H1 (cell line): ENCODE results near the gene ARPC2. TPM values are rescaled to one million over a fixed set of nuclear protein-coding genes. Genes with fewer than 3 reads are reported as not detected.

ENCODE experiments used
- CTCF ChIA-PET: fragments of 300-600 bp; sonication (Branson Sonifier 250); formaldehyde crosslinking; loops from one replicate; lab custom pipeline; 2021; ENCODE audit not compliant: partially characterized antibody; lab: Charles Lee
- POLR2A ChIA-PET: fragments of 300-600 bp; sonication (Branson Sonifier 250); formaldehyde crosslinking; loops from one replicate; lab custom pipeline; 2021; ENCODE audit warnings: inconsistent platforms; ENCODE audit not compliant: partially characterized antibody; lab: Charles Lee
- DNase-seq, 2 experiments: peaks; one replicate each; pipeline versions ENCODE4 v3.0.0 to v3.0.0-alpha.2; 2010 to 2022; ENCODE audit warnings: low spot score in 2 of 2, low read depth in 1 of 2, mixed read lengths in 1 of 2
- FAIRE-seq: peaks from 2 replicates; lab custom pipeline; 2011; peaks lifted over from hg19 to GRCh38; lab: Jason Lieb, UNC
- H2AFZ ChIP-seq: 2 replicates; pipeline ENCODE4 v1.8.1; 2012; ENCODE audit warnings: low read length, inconsistent platforms
- H2AK5ac ChIP-seq: 2 replicates; pipeline ENCODE4 v1.6.1; 2013; ENCODE audit warnings: low read depth, low read length
- H2BK120ac ChIP-seq: replicated peaks from 2 replicates; pipeline ENCODE3; 2013; ENCODE audit warnings: low read depth, low read length, inconsistent platforms
- H2BK12ac ChIP-seq: 2 replicates; pipeline ENCODE4 v1.6.1; 2013; ENCODE audit warnings: low read depth, low read length
- H2BK15ac ChIP-seq: 2 replicates; pipeline ENCODE4 v1.6.1; 2013; ENCODE audit warnings: low read length
- H2BK20ac ChIP-seq: 2 replicates; pipeline ENCODE4 v1.6.1; 2013; ENCODE audit warnings: low read length
- H2BK5ac ChIP-seq: 2 replicates; pipeline ENCODE4 v1.6.1; 2013; ENCODE audit warnings: low read depth, low read length
- H3K14ac ChIP-seq: 2 replicates; pipeline ENCODE4 v1.6.1; 2013; ENCODE audit warnings: inconsistent platforms; ENCODE audit not compliant: insufficient read length
- H3K18ac ChIP-seq: 2 replicates; pipeline ENCODE4 v1.6.1; 2013; ENCODE audit warnings: low read length; ENCODE audit errors: extremely low read depth
- H3K23ac ChIP-seq: 2 replicates; pipeline ENCODE4 v1.6.1; 2013; ENCODE audit warnings: inconsistent platforms; ENCODE audit not compliant: insufficient read length
- H3K23me2 ChIP-seq: 2 replicates; pipeline ENCODE4 v1.6.1; 2013; ENCODE audit warnings: low read depth, low read length
- H3K27ac ChIP-seq: 2 replicates; pipeline ENCODE4 v1.6.1; 2011; ENCODE audit warnings: low read depth, low read length, inconsistent platforms
- H3K27me3 ChIP-seq, 4 experiments: replicated peaks in 1 of 4; 1 replicate in 1 of 4; 2 replicates in 3 of 4; pipeline versions ENCODE4 v1.6.1 to v1.8.1; 2011 to 2013; ENCODE audit warnings: low read length in 3 of 4, mild to moderate bottlenecking in 3 of 4, inconsistent platforms in 2 of 4, mixed read lengths in 2 of 4, moderate library complexity in 1 of 4; ENCODE audit not compliant: control insufficient read depth in 3 of 4, insufficient read depth in 3 of 4; ENCODE audit errors: extremely low read depth in 1 of 4
- H3K36me3 ChIP-seq, 4 experiments: 2 replicates each; pipeline versions ENCODE4 v1.6.1 to v1.8.1; 2011 to 2013; ENCODE audit warnings: mild to moderate bottlenecking in 4 of 4, low read length in 3 of 4, moderate library complexity in 2 of 4, control low read depth in 1 of 4, inconsistent platforms in 1 of 4; ENCODE audit not compliant: insufficient read depth in 4 of 4, control insufficient read depth in 2 of 4
- H3K4ac ChIP-seq: replicated peaks from 2 replicates; pipeline ENCODE3; 2013; ENCODE audit warnings: low read length, low read depth, mixed read lengths, inconsistent platforms; ENCODE audit not compliant: insufficient read length
- H3K4me1 ChIP-seq, 4 experiments: replicated peaks in 1 of 4; 1 replicate in 1 of 4; 2 replicates in 3 of 4; pipeline versions ENCODE4 v1.6.1 to v1.8.1; 2011 to 2013; ENCODE audit warnings: low read length in 3 of 4, inconsistent platforms in 2 of 4, mixed read lengths in 1 of 4; ENCODE audit not compliant: insufficient read depth in 4 of 4, control insufficient read depth in 3 of 4
- H3K4me2 ChIP-seq, 2 experiments: 2 replicates each; pipeline versions ENCODE4 v1.6.1 to v1.8.1; 2011 to 2013; ENCODE audit warnings: low read depth in 2 of 2, low read length in 2 of 2, control low read depth in 1 of 2, inconsistent platforms in 1 of 2, mild to moderate bottlenecking in 1 of 2; ENCODE audit not compliant: insufficient read depth in 1 of 2
- H3K4me3 ChIP-seq, 4 experiments: fragments of 200-600, 300-600 bp in 1 of 4; sonication (generic), shearing (Covaris generic), sonication (Bioruptor Twin) in 1 of 4; 2 replicates each; pipeline versions ENCODE4 v1.5.1 to v1.8.1; 2011 to 2016; ENCODE audit warnings: low read length in 4 of 4, low read depth in 3 of 4, control low read depth in 2 of 4, inconsistent platforms in 2 of 4, mild to moderate bottlenecking in 2 of 4, mixed read lengths in 1 of 4, moderate library complexity in 1 of 4; ENCODE audit not compliant: insufficient read depth in 2 of 4; ENCODE audit errors: extremely low read depth in 1 of 4
- H3K56ac ChIP-seq: replicated peaks from 2 replicates; pipeline ENCODE3; 2013; ENCODE audit warnings: low read depth, mild to moderate bottlenecking, mixed read lengths, low read length, inconsistent platforms; ENCODE audit not compliant: insufficient read length
- H3K79me1 ChIP-seq: 2 replicates; pipeline ENCODE4 v1.6.1; 2013; ENCODE audit warnings: low read depth, low read length, control low read depth
- H3K79me2 ChIP-seq, 2 experiments: 2 replicates each; pipeline versions ENCODE4 v1.6.1 to v1.8.1; 2012 to 2013; ENCODE audit warnings: low read length in 2 of 2, mild to moderate bottlenecking in 2 of 2, inconsistent platforms in 1 of 2; ENCODE audit not compliant: insufficient read depth in 2 of 2, control insufficient read depth in 1 of 2
- H3K9ac ChIP-seq, 4 experiments: replicated peaks in 1 of 4; 1 replicate in 1 of 4; 2 replicates in 3 of 4; pipeline versions ENCODE4 v1.6.1 to v1.8.1; 2011 to 2013; ENCODE audit warnings: low read depth in 3 of 4, low read length in 3 of 4, control low read depth in 2 of 4, mild to moderate bottlenecking in 2 of 4, moderate library complexity in 2 of 4, inconsistent platforms in 1 of 4; ENCODE audit errors: extremely low read depth in 1 of 4
- H3K9me3 ChIP-seq, 2 experiments: 2 replicates each; pipeline versions ENCODE4 v1.6.1 to v1.8.1; 2012 to 2013; ENCODE audit warnings: mild to moderate bottlenecking in 2 of 2, moderate library complexity in 2 of 2, control low read depth in 1 of 2, inconsistent platforms in 1 of 2, low read depth in 1 of 2, low read length in 1 of 2, mixed read lengths in 1 of 2; ENCODE audit not compliant: insufficient read depth in 2 of 2
- H4K20me1 ChIP-seq, 2 experiments: replicated peaks in 1 of 2; 2 replicates each; pipeline versions ENCODE3 to v1.8.1; 2011 to 2013; ENCODE audit warnings: inconsistent platforms in 2 of 2, low read length in 2 of 2, mild to moderate bottlenecking in 1 of 2; ENCODE audit not compliant: insufficient read depth in 2 of 2, control insufficient read depth in 1 of 2
- H4K5ac ChIP-seq: 2 replicates; pipeline ENCODE4 v1.6.1; 2013; ENCODE audit warnings: low read length, low read depth, mixed read lengths, inconsistent platforms; ENCODE audit not compliant: insufficient read length
- H4K8ac ChIP-seq: 2 replicates; pipeline ENCODE4 v1.8.0; 2013; ENCODE audit warnings: mild to moderate bottlenecking, moderate library complexity, low read length, inconsistent platforms; ENCODE audit not compliant: insufficient read depth; ENCODE audit errors: extremely low read depth
- H4K91ac ChIP-seq: replicated peaks from 2 replicates; pipeline ENCODE3; 2013; ENCODE audit warnings: low read length, mixed read lengths, inconsistent platforms; ENCODE audit not compliant: insufficient read length
- BCL11A ChIP-seq, 2 experiments: IDR thresholded peaks; one replicate each; pipeline ENCODE4 v1.6.1; 2011; ENCODE audit warnings: low read depth in 2 of 2, low read length in 2 of 2, mild to moderate bottlenecking in 2 of 2
- BRCA1 ChIP-seq: IDR thresholded peaks from 2 replicates; pipeline ENCODE4 v1.6.1; 2012; ENCODE audit warnings: low read depth, low read length, improper control_type of control experiment
- CBX8 ChIP-seq: fragments of 300-800, 300-1000 bp; sonication (generic); IDR thresholded peaks from 2 replicates; pipeline ENCODE4 v1.7.1; 2016; ENCODE audit warnings: low read depth, low read length, borderline replicate concordance
- HDAC2 ChIP-seq, 2 experiments: fragments of 300-600 bp in 1 of 2; sonication (generic) in 1 of 2; IDR thresholded peaks; 2 replicates each; pipeline ENCODE4 v1.6.1; 2011 to 2012; ENCODE audit warnings: low read depth in 2 of 2, low read length in 2 of 2, mild to moderate bottlenecking in 2 of 2, moderate library complexity in 2 of 2, borderline replicate concordance in 1 of 2, inconsistent platforms in 1 of 2
- KDM5A ChIP-seq: fragments of 200-600 bp; IDR thresholded peaks from 2 replicates; pipeline ENCODE4 v1.7.1; 2012; ENCODE audit warnings: mild to moderate bottlenecking, low read length, inconsistent platforms, mixed read lengths
- POU5F1 ChIP-seq: IDR thresholded peaks from 2 replicates; pipeline ENCODE4 v1.6.1; 2011; ENCODE audit warnings: low read depth, mild to moderate bottlenecking, low read length, moderate library complexity
- RXRA ChIP-seq: IDR thresholded peaks from 2 replicates; pipeline ENCODE4 v1.6.1; 2011; ENCODE audit warnings: low read depth, mild to moderate bottlenecking, low read length, moderate library complexity; ENCODE audit not compliant: insufficient read depth
- WGBS, 2 experiments: shearing (Covaris generic) in 1 of 2; methylation state at CpG; one replicate each; pipeline versions ENCODE4 v1.1.6 to v1.1.7; 2013 to 2015; ENCODE audit warnings: low lambda C conversion rate in 2 of 2, mixed read lengths in 2 of 2, inconsistent platforms in 1 of 2, low coverage in 1 of 2, missing lambda C conversion rate in 1 of 2; ENCODE audit not compliant: insufficient replicate concordance in 2 of 2, insufficient coverage in 1 of 2, insufficient read length in 1 of 2; ENCODE audit errors: extremely low coverage in 1 of 2, missing lambda C conversion rate in 1 of 2; 5-methylcytosine and 5-hydroxymethylcytosine counted together
- polyA plus RNA-seq, 7 experiments: library from polyadenylated mRNA; depleted of rRNA in 3 of 7; stranded (reverse) in 5 of 7; unstranded in 2 of 7; fragments of >200 nt in 5 of 7; fragments of 200-250 nt in 2 of 7; gene quantifications; 1 replicate in 5 of 7; 2 replicates in 1 of 7; 4 replicates in 1 of 7; pipeline versions ENCODE4 v1.2.1 to v1.2.3, GENCODE V29; 2011 to 2013; ENCODE audit warnings: missing spikeins in 2 of 7, mixed read lengths in 2 of 7
- total RNA-seq: library from RNA; stranded (reverse); fragmentation: NEBNext Ultra II Directional; extraction: Animal tissue kit (Norgen Biotek cat#: 25700); gene quantifications from 2 replicates; pipeline ENCODE4 v1.2.1, GENCODE V29; 2021

The ARPC2 gene
- total and polyA plus RNA-seq, 2 of the 8 experiments (the other 6 are each of a cell fraction or from before 2014, with no cell fraction given) = 174 to 195 TPM

GRCh38 chr2:218187296-218188015 is 29.5 kb upstream of the ARPC2 start:
- TF ChIP-seq CBX8 (no peak), POU5F1 (no peak), BCL11A (IDR thresholded peaks at IDR 0.05; ENCODE audit: low read depth in 2 of 2, low read length in 2 of 2) (no peak), KDM5A (no peak), HDAC2 (IDR thresholded peaks at IDR 0.05; ENCODE audit: borderline replicate concordance in 1 of 2, low read depth in 2 of 2, low read length in 2 of 2) (no peak), RXRA (no peak), BRCA1 (no peak)
- H3K4ac ChIP-seq = no peak overlapping the region
- no peak overlapping the region for H3K9ac ChIP-seq
- no peak overlapping the region for H2BK120ac ChIP-seq
- H2BK12ac ChIP-seq = no peak overlapping the region
- H3K9me3 ChIP-seq = no peaks in the 10 kb centered on the region
- H3K36me3 ChIP-seq = no peaks in the 10 kb centered on the region
- no peak overlapping the region for H3K14ac ChIP-seq
- no peak overlapping the region for H3K4me2 ChIP-seq
- H2BK5ac ChIP-seq = no peak overlapping the region
- H3K23ac ChIP-seq = no peak overlapping the region
- H2AK5ac ChIP-seq = no peak overlapping the region
- peaks cover 0 to 8% (median 0%) of the 10 kb centered on the region in 4 experiments; a peak in 1 of 7 replicates for H3K4me1 ChIP-seq
- no peak for DNase-seq
- WGBS, 2 experiments = 95% methylated on average over 4 of the region's 4 CpGs; no CpG with 5 or more reads in 1 of the 2 experiments
- H3K56ac ChIP-seq = no peak overlapping the region
- no peaks in the 10 kb centered on the region for H3K23me2 ChIP-seq
- no peak overlapping the region for H2BK15ac ChIP-seq
- H4K91ac ChIP-seq = no peak overlapping the region
- peak overlapping the region; percentile 100 for H2AFZ ChIP-seq
- H4K8ac ChIP-seq = no peak overlapping the region
- H4K5ac ChIP-seq = no peak overlapping the region
- H3K79me1 ChIP-seq = no peaks in the 10 kb centered on the region
- no peak overlapping the region for H3K27ac ChIP-seq
- POLR2A ChIA-PET = no interaction called here
- no peaks in the 10 kb centered on the region for H4K20me1 ChIP-seq
- H3K4me3 ChIP-seq = no peak overlapping the region
- H2BK20ac ChIP-seq = no peak overlapping the region
- H3K79me2 ChIP-seq = no peaks in the 10 kb centered on the region
- CTCF ChIA-PET = interaction anchor here (0.8 to 1.8 kb wide), 12 partner anchors 8 to 77 kb away, joined by 3 to 6 read pairs (median 4); no protein-coding TSS in a partner anchor
- H3K18ac ChIP-seq = no peak overlapping the region
- no peaks in the 10 kb centered on the region for H3K27me3 ChIP-seq
- no peak for FAIRE-seq
